ENCODE results near the gene GTF3A.
A peak's percentile ranks its signal among the peaks of the same experiment; 100 is the strongest.

GTF3A gene

GRCh38 chr13:27406178-27406939, 18.1 kb upstream of the GTF3A start:
- DNase-seq, result peak; percentile 14 to 42

GRCh38 chr13:27408074-27408473, 16.3 kb upstream of the GTF3A start:
- no peak for DNase-seq

DNA sequence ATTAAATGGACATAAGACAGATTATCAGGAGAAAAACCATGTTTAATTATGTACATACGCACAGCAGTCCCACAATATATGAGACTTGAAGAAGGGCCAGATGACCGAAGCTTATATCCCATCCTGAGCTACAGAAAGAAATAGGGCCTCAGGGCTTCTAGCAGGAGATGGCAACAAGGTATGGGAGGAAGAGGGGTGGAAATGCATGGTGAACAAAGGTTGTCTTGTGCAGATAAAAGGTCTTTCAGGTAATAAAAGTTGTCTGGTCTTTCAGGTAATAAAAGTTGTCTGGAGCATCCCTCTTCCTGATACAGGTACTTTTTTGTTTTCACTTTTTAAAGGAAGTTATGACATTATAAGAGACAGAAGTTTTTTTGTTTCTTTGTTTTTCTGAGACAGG, 15.4 kb upstream of the GTF3A start:
- no peak for DNase-seq

GRCh38 chr13:27411341-27411740, 13.1 kb upstream of the GTF3A start:
- no peak for DNase-seq

- no peak for DNase-seq
Measured at GRCh38 chr13:27415116-27415515, 9.3 kb upstream of the GTF3A start.

GRCh38 chr13:27419328-27419727, 5.1 kb upstream of the GTF3A start:
- no peak for DNase-seq

GRCh38 chr13:27421101-27421871, 3.1 kb upstream of the GTF3A start:
- DNase-seq, result no peak

- DNase-seq, result no peak
Measured at GRCh38 chr13:27423333-27423732, 1.1 kb upstream of the GTF3A start.

GRCh38 chr13:27425158-27425917, 919 bp downstream of the GTF3A start:
- no peak for DNase-seq

- DNase-seq, result peak; percentile 37 to 60
Measured at GRCh38 chr13:27425918-27426630, 1.7 kb downstream of the GTF3A start.

DNA sequence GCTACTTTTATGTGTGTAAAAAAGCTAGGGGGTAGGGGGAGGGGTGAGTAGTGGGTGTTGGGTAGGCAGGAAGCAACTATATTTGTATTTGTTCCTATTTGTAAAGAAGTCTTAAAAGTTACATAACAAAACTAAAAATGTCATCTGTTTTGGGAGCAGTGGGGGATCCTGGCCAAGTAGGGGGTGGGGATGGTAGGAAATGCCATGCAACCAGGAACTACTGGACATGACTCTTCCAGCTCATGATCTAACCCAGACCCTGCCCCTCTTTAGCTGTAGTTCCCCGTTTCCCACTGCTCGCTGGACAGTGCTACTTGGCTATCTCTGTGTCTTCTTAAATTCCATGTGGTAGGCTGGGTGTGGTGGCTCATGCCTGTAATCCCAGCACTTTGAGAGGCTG, 3.2 kb downstream of the GTF3A start:
- DNase-seq, result no peak

- no peak for DNase-seq
Measured at GRCh38 chr13:27428160-27428559, 3.7 kb downstream of the GTF3A start.

GRCh38 chr13:27432180-27432579, 7.8 kb downstream of the GTF3A start:
- DNase-seq, result no peak

- DNase-seq, result no peak
Measured at GRCh38 chr13:27432611-27433210, 8.3 kb downstream of the GTF3A start.

DNA sequence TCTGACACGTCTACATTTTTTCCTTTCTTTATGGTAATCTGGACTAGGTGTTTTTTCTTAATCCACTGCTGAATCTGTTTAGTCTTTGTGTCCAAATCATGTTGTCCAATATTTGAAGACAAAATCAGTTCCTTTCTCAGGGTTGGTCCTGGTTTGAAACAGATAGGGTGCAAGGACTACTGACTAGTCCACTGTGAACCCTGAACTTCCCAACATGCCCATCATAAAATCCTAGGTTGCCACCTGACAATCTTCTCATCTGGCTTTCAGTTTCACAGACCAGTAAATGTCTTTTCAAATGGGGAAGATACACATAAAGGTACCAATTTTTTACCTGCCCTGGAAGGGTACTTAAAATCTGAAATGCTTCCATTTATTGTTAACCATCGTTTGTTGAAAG, 12.7 kb downstream of the GTF3A start:
- no peak for DNase-seq

DNA sequence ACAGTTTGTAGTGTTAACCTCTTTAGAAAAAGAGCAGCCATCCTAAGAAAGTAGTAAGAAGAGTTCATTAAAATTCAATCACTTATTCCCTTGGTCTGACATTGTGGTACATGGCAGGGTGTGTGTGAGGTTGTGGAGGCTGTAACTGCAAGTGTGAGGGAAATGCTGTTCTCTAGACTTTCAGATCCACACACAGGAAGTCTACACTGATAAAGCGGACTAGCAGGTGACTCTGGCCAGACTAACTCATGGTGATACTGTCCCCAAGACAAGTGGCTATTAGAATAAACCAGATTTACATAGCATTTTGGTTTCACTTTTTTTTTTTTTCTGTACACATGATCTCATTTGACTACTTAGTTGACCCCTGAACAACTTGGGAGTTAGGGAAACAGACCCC, 16.0 kb downstream of the GTF3A start:
- no peak for DNase-seq

DNA sequence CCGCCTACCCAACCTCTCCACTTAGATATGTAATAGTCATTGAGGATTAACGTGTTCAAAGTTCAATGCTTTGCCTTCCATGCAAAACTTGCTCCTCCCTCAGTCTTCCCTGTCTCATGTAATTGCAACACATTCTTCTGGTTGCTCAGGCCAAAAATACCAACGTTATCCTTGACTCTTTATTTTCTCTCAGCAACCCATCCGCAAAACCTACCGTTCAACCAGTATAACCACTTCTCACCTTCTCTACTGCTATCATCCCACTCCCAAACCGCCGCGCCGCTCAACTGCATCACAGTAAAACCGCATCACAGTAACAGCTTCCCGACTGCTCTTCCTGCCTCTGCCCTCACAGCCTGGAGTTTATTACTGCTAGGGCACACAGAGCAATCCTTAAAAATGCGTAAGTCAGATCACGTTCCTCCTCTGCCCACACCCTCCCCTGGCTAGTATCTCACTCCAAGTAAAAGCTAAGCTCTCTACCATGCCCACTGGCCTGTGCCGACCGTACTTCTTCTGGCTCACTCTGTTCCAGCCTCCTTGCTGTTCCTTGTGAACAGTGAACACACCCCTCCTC, 17.7 kb downstream of the GTF3A start:
- no peak for DNase-seq

DNA sequence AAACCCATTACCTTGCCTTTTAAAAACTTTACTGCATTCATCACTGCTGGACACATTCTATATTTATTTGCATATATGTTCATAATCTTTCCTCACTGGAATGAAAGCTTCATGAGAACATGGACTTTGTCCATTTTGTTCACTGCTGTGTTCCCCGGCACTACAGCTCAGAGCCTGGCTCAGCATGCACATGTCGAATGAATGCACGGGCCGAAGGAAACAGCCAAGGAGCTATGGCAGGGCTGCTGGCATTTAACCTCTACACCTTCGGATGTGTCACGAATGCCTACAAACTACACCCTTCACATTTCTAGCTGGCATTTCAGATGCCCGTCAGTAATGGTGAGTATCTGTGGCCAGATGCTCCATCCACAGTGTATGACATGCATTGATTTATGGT, 18.4 kb downstream of the GTF3A start:
- no peak for DNase-seq

DNA sequence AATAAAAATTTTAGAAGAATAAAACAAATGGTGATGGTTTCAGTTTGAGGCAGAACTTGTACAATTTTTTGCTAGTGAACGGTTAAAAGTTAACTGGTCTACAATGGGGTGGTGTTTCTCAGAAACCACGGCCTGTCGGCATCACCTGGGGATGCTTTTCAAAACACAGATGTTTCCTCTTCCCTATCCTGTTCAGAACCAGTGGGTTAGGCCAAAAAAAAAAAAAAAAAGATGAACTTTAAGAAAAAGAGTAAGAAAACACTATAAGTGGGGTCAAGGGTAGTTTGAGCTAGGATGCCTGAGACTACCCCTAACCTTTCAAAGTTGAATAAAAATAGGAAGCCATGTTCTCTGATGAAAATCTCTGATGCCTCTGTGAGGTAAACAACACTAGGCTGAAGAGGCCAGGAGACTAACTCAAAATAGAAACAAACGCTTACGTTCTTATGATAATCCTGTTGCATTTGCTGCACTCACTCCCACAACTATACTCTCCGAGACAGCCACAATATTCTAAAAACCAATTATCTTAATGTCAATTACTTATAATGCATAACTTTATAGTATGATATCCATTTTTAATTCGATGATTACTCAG, 22.7 kb downstream of the GTF3A start:
- no peak for DNase-seq

- no peak for DNase-seq
Measured at GRCh38 chr13:27448308-27448707, 23.9 kb downstream of the GTF3A start.

GRCh38 chr13:27449081-27449603, 24.7 kb downstream of the GTF3A start:
- DNase-seq, result no peak

Data from NCI-H2081 (cell line).